SK-N-MC (cell line): ENCODE data around the gene LORICRIN.
"Not testable (repeated sequence)": the region's sequence is repeated elsewhere in the genome, so short reads cannot be mapped to it uniquely, and the experiment has no call there.

Source experiments
- DNase-seq: peaks from one replicate; pipeline ENCODE4 v3.0.0-alpha.2; 2011; ENCODE audit warnings: low read depth, low spot score
- H3K27ac ChIP-seq: fragments of 200-600 bp; sonication (generic); 2 replicates; pipeline ENCODE4 v1.5.1; 2016; ENCODE audit warnings: mixed run types
- H3K36me3 ChIP-seq: fragments of 200-600 bp; sonication (generic); 2 replicates; pipeline ENCODE4 v1.6.1; 2017; ENCODE audit warnings: antibody characterized with exemption, low read length, mixed read lengths; ENCODE audit not compliant: insufficient read depth
- H3K4me3 ChIP-seq: fragments of 200-600 bp; sonication (generic); 2 replicates; pipeline ENCODE4 v1.5.1; 2016
- H3K9ac ChIP-seq: fragments of 200-600 bp; sonication (generic); 2 replicates; pipeline ENCODE4 v1.8.0; 2017; ENCODE audit warnings: mixed run types, mixed read lengths; ENCODE audit not compliant: insufficient read length
- H3K9me3 ChIP-seq: fragments of 200-600 bp; sonication (generic); 2 replicates; pipeline ENCODE4 v1.6.1; 2017; ENCODE audit warnings: low read depth, mild to moderate bottlenecking, antibody characterized with exemption, low read length, moderate library complexity, mixed read lengths
- EZH2 ChIP-seq: fragments of 200-600 bp; sonication (generic); IDR thresholded peaks from one replicate; pipeline ENCODE4 v1.6.1; 2017; ENCODE audit warnings: antibody characterized with exemption
- FOXP2 ChIP-seq: optimal IDR thresholded peaks from 2 replicates; pipeline ENCODE3; 2011; ENCODE audit warnings: mild to moderate bottlenecking, moderate library complexity; ENCODE audit not compliant: insufficient read depth; ENCODE audit errors: extremely low read length, control extremely low read depth
- POLR2AphosphoS5 ChIP-seq: IDR thresholded peaks from 2 replicates; pipeline ENCODE4 v1.6.1; 2012; ENCODE audit warnings: mild to moderate bottlenecking, low read depth, low read length, borderline replicate concordance

The LORICRIN gene

GRCh38 chr1:153228491-153228890 lies 31.0 kb upstream of the LORICRIN start:
- no peak overlapping the region for H3K27ac ChIP-seq
- H3K36me3 ChIP-seq: no peaks in the 10 kb centered on the region
- TF ChIP-seq POLR2AphosphoS5: no peak
- no peak for TF ChIP-seq EZH2
- no peak overlapping the region for H3K9ac ChIP-seq
- no peak overlapping the region for H3K4me3 ChIP-seq
- H3K9me3 ChIP-seq: no peaks in the 10 kb centered on the region
- no peak for DNase-seq

DNA sequence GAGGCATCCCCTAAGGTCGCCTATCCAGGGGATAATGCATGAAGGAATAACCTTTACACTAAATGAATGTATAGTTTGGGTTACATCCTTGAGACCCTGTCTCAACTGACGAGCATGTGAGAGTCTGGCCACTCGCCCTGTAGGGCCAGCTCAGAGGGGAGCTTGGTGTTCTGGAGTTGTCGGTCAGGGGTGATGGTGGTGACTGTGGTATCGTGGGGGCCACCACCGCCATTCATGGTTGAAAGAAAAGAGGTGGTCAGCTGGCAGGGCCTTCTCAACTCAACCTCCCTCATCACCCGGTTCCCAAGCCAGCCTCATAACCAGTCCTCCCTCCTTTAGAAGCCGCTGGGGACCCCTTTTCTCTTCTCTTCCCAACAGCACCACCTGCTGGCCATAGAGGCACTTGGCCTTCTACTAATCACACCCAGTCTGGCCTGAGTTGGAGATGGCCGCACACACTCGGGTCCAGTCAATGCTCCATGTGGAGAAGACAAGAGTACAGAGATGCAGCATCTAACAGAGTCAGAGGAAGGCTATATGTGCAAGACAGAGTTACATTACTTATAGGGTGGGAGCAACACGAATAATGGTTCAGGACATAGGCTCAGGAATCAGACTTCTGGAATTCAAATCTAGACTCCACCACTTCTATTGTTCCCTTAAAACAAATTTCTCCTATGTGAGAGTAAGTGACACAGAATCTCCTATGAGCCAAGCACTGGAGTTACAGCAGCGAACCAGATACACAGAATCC lies 30.2 kb upstream of the LORICRIN start:
- H3K4me3 ChIP-seq, H3K27ac ChIP-seq, H3K36me3 ChIP-seq, H3K9ac ChIP-seq, H3K9me3 ChIP-seq, DNase-seq: not testable (repeated sequence)

- Histone ChIP-seq H3K4me3 (no peak overlapping the region), H3K36me3 (no peaks in the 10 kb centered on the region), H3K9me3 (no peaks in the 10 kb centered on the region), H3K27ac (no peak overlapping the region), H3K9ac (no peak overlapping the region)
- DNase-seq: no peak
- TF ChIP-seq FOXP2: no peak
- TF ChIP-seq EZH2: no peak
- TF ChIP-seq POLR2AphosphoS5: no peak
These were observed 28.1 kb upstream of the LORICRIN start for GRCh38 chr1:153231363-153231762.

GRCh38 chr1:153231785-153232184 lies 27.7 kb upstream of the LORICRIN start:
- Histone ChIP-seq H3K4me3 (no peak overlapping the region), H3K9me3 (no peaks in the 10 kb centered on the region), H3K36me3 (no peaks in the 10 kb centered on the region), H3K9ac (no peak overlapping the region), H3K27ac (no peak overlapping the region)
- DNase-seq: no peak
- TF ChIP-seq FOXP2: no peak
- TF ChIP-seq EZH2: no peak
- no peak for TF ChIP-seq POLR2AphosphoS5

GRCh38 chr1:153232553-153232952 lies 26.9 kb upstream of the LORICRIN start:
- Histone ChIP-seq H3K9ac (no peak overlapping the region), H3K27ac (no peak overlapping the region), H3K36me3 (no peaks in the 10 kb centered on the region), H3K4me3 (no peak overlapping the region), H3K9me3 (no peaks in the 10 kb centered on the region)
- TF ChIP-seq POLR2AphosphoS5: no peak
- TF ChIP-seq FOXP2: no peak
- DNase-seq: no peak

DNA sequence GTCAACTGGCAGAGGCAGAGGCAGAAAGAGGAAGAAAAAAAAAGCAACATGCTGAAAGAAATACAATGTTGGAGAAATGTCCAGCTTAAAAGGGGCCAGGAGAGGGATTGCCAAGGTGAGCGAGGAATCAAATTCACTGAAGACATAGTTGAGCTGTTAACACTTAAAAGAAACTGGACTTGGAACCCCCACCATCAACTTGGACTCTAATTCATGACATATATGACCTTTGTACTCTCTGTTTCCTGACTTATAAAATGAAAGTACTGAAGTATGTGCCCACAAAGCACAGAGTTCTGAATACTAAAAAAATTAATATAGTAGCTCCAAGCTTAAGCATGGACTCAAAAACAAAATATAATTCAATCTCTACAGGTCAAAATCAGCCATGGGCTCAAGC lies 26.0 kb upstream of the LORICRIN start:
- no peak for DNase-seq
- no peak for TF ChIP-seq FOXP2
- TF ChIP-seq POLR2AphosphoS5: no peak
- no peak for TF ChIP-seq EZH2
- H3K4me3 ChIP-seq: no peak overlapping the region
- H3K27ac ChIP-seq: no peak overlapping the region
- no peak overlapping the region for H3K9ac ChIP-seq
- no peaks in the 10 kb centered on the region for H3K9me3 ChIP-seq
- no peaks in the 10 kb centered on the region for H3K36me3 ChIP-seq

- no peak for TF ChIP-seq FOXP2
- TF ChIP-seq EZH2: no peak
- TF ChIP-seq POLR2AphosphoS5: no peak
- DNase-seq: no peak
- Histone ChIP-seq H3K27ac (no peak overlapping the region), H3K4me3 (no peak overlapping the region), H3K9me3 (no peaks in the 10 kb centered on the region), H3K36me3 (no peaks in the 10 kb centered on the region), H3K9ac (no peak overlapping the region)
These were observed 21.0 kb upstream of the LORICRIN start for GRCh38 chr1:153238527-153238926.

GRCh38 chr1:153242160-153242559 lies 17.3 kb upstream of the LORICRIN start:
- Histone ChIP-seq H3K27ac (no peak overlapping the region), H3K36me3 (no peaks in the 10 kb centered on the region), H3K9me3 (no peaks in the 10 kb centered on the region), H3K4me3 (no peak overlapping the region), H3K9ac (no peak overlapping the region)
- DNase-seq: no peak
- TF ChIP-seq EZH2 (no peak), FOXP2 (no peak)

- Histone ChIP-seq H3K36me3 (no peaks in the 10 kb centered on the region), H3K9ac (no peak overlapping the region), H3K27ac (no peak overlapping the region), H3K4me3 (no peak overlapping the region), H3K9me3 (no peaks in the 10 kb centered on the region)
- DNase-seq: no peak
- TF ChIP-seq POLR2AphosphoS5 (no peak), EZH2 (no peak), FOXP2 (no peak)
These were observed 14.0 kb upstream of the LORICRIN start for GRCh38 chr1:153245466-153245865.
